Mesenchymal stem cell (in vitro differentiated cells and primary cell): ENCODE data around the gene FETUB.

Experiments used
- DNase-seq: peaks from one replicate; pipeline ENCODE4 v3.0.0-alpha.2; 2013
- H2AFZ ChIP-seq: one replicate; pipeline ENCODE4 v1.6.1; 2013; ENCODE audit warnings: low read depth, mild to moderate bottlenecking, control low read depth, inconsistent platforms, low read length, moderate library complexity
- H2AK5ac ChIP-seq: 2 replicates; pipeline ENCODE4 v1.6.1; 2013; ENCODE audit warnings: low read length, moderate library complexity, mild to moderate bottlenecking, inconsistent platforms; ENCODE audit not compliant: severe bottlenecking
- H2BK120ac ChIP-seq: one replicate; pipeline ENCODE4 v1.6.1; 2013; ENCODE audit warnings: low read depth, mild to moderate bottlenecking, inconsistent platforms, low read length, moderate library complexity
- H2BK12ac ChIP-seq, 2 experiments: one replicate each; pipeline ENCODE4 v1.6.1; 2013; ENCODE audit warnings: inconsistent platforms in 2 of 2, low read length in 2 of 2, mild to moderate bottlenecking in 2 of 2, moderate library complexity in 2 of 2, control low read depth in 1 of 2
- H2BK15ac ChIP-seq: one replicate; pipeline ENCODE4 v1.6.1; 2013; ENCODE audit warnings: mild to moderate bottlenecking, low read depth, inconsistent platforms; ENCODE audit not compliant: poor library complexity, severe bottlenecking
- H2BK5ac ChIP-seq: 2 replicates; pipeline ENCODE4 v1.6.1; 2013; ENCODE audit warnings: low read depth, mild to moderate bottlenecking, low read length, control low read depth, inconsistent platforms; ENCODE audit not compliant: poor library complexity, severe bottlenecking
- H3K14ac ChIP-seq, 2 experiments: one replicate each; pipeline ENCODE4 v1.6.1; 2013; ENCODE audit warnings: inconsistent platforms in 2 of 2, low read length in 2 of 2, control low read depth in 1 of 2, mild to moderate bottlenecking in 1 of 2, moderate library complexity in 1 of 2
- H3K18ac ChIP-seq, 2 experiments: one replicate each; pipeline ENCODE4 v1.6.1; 2013; ENCODE audit warnings: inconsistent platforms in 2 of 2, low read length in 2 of 2, control low read depth in 1 of 2, low read depth in 1 of 2, mild to moderate bottlenecking in 1 of 2
- H3K23ac ChIP-seq, 2 experiments: one replicate each; pipeline ENCODE4 v1.6.1; 2013; ENCODE audit warnings: inconsistent platforms in 2 of 2, low read length in 2 of 2, mild to moderate bottlenecking in 2 of 2, moderate library complexity in 2 of 2, control low read depth in 1 of 2
- H3K27ac ChIP-seq: 2 replicates; pipeline ENCODE4 v1.5.1; 2013; ENCODE audit warnings: mild to moderate bottlenecking, moderate library complexity, low read length, control low read depth, inconsistent platforms; ENCODE audit not compliant: poor library complexity, severe bottlenecking
- H3K27me3 ChIP-seq, 2 experiments: 2 replicates each; pipeline versions ENCODE4 v1.6.1 to v1.7.0; 2013; ENCODE audit warnings: low read length in 2 of 2, mild to moderate bottlenecking in 2 of 2, moderate library complexity in 2 of 2, control low read depth in 1 of 2, inconsistent platforms in 1 of 2; ENCODE audit not compliant: control insufficient read depth in 1 of 2, insufficient read depth in 1 of 2
- H3K36me3 ChIP-seq, 2 experiments: 2 replicates each; pipeline versions ENCODE4 v1.6.1 to v1.7.0; 2013; ENCODE audit warnings: low read length in 2 of 2, control low read depth in 1 of 2, inconsistent platforms in 1 of 2, low read depth in 1 of 2, mild to moderate bottlenecking in 1 of 2; ENCODE audit not compliant: insufficient read depth in 2 of 2, control insufficient read depth in 1 of 2
- H3K4ac ChIP-seq, 2 experiments: one replicate each; pipeline ENCODE4 v1.6.1; 2013; ENCODE audit warnings: inconsistent platforms in 2 of 2, low read length in 2 of 2, mild to moderate bottlenecking in 2 of 2, moderate library complexity in 2 of 2, control low read depth in 1 of 2, low read depth in 1 of 2
- H3K4me1 ChIP-seq: 2 replicates; pipeline ENCODE4 v1.6.1; 2013; ENCODE audit warnings: low read depth, low read length, control low read depth; ENCODE audit not compliant: control insufficient read depth, insufficient read depth
- H3K4me2 ChIP-seq: 2 replicates; pipeline ENCODE4 v1.6.1; 2013; ENCODE audit warnings: low read length, mild to moderate bottlenecking, inconsistent platforms; ENCODE audit not compliant: poor library complexity, severe bottlenecking
- H3K4me3 ChIP-seq, 2 experiments: 2 replicates each; pipeline versions ENCODE4 v1.5.1 to v1.7.0; 2013; ENCODE audit warnings: low read length in 2 of 2, mild to moderate bottlenecking in 2 of 2, control low read depth in 1 of 2, low read depth in 1 of 2; ENCODE audit not compliant: insufficient read depth in 1 of 2
- H3K79me1 ChIP-seq: replicated peaks from 2 replicates; pipeline ENCODE4 v1.6.1; 2013; ENCODE audit warnings: mild to moderate bottlenecking, control low read depth, low read length, inconsistent platforms; ENCODE audit not compliant: poor library complexity, severe bottlenecking
- H3K9ac ChIP-seq: 2 replicates; pipeline ENCODE4 v1.7.0; 2013; ENCODE audit warnings: mild to moderate bottlenecking, low read length, moderate library complexity
- H3K9me3 ChIP-seq: 2 replicates; pipeline ENCODE4 v1.7.0; 2013; ENCODE audit warnings: mild to moderate bottlenecking, low read length; ENCODE audit not compliant: control insufficient read depth
- H4K8ac ChIP-seq: one replicate; pipeline ENCODE4 v1.6.1; 2013; ENCODE audit warnings: inconsistent platforms, mild to moderate bottlenecking, low read length, moderate library complexity
- H4K91ac ChIP-seq: one replicate; pipeline ENCODE4 v1.6.1; 2013; ENCODE audit warnings: mild to moderate bottlenecking, low read length, inconsistent platforms
- WGBS: methylation state at CpG from one replicate; pipeline ENCODE4 v1.1.7; 2013; ENCODE audit warnings: mixed read lengths; 5-methylcytosine and 5-hydroxymethylcytosine counted together

FETUB gene

DNA sequence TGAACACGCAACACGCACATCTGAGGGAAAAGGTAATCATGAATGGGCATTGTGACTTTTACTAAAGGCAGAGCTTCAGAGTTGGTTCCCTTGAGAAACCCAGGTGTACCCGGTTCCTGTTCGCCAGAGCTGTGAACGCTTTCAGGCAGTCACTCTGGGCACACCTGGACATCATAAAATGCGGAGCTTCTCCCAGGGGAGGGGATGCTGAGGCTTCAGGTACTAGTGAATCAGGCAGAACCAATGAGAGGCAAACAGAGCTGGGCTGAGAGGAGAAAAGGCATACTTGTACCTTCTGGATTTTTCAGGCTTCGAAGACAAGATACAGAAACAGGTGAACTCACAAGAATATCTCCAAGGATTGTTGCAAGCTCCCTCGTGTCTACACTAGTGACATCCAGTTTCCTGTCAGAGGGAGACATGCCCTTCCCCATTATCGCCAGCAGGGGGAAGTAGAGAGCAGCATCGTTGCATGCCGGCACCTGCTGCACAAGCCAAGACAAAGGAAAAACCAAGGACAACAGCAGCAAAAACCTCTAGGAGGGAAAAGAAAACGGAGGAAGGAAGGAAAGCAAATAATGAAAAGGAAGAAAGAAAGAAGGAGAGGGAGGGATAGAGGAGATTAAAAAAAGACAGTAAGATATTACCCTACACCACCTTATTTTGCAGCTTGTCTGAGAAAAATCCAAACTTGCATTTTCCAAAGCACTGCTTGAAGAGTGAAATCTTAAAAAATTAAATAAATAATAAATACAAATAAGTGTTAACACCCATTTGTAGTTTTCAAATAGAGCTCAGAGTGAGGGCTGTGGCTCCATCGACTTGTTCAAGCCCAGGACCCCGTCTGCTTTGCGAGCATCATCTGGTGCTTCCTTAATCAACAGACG is 25.4 kb upstream of the FETUB start:
- Histone ChIP-seq H3K36me3 (no peaks in the 10 kb centered on the region), H4K91ac (no peak overlapping the region), H3K9me3 (no peaks in the 10 kb centered on the region), H3K9ac (no peak overlapping the region), H3K4me2 (no peak overlapping the region), H2BK120ac (no peak overlapping the region), H2AK5ac (peak overlapping the region; percentile 64), H2BK12ac (no peak overlapping the region), H4K8ac (no peak overlapping the region), H3K4ac (no peak overlapping the region), H3K27ac (no peak overlapping the region), H3K18ac (no peak overlapping the region), H3K23ac (no peak overlapping the region), H3K27me3 (peaks cover 27 to 46% of the 10 kb centered on the region in 2 experiments), H3K14ac (no peak overlapping the region), H2BK5ac (no peak overlapping the region), H2AFZ (peak overlapping the region; percentile 66), H2BK15ac (no peak overlapping the region), H3K4me3 (no peak overlapping the region), H3K4me1 (peaks cover 12% of the 10 kb centered on the region), H3K79me1 (peaks cover 2% of the 10 kb centered on the region)
- WGBS: 42% methylated on average over 16 of the region's 16 CpGs
- DNase-seq: peak; percentile 65

- Histone ChIP-seq H2BK15ac (no peak overlapping the region), H3K27ac (no peak overlapping the region), H4K8ac (no peak overlapping the region), H2BK120ac (no peak overlapping the region), H3K9me3 (no peaks in the 10 kb centered on the region), H2BK5ac (no peak overlapping the region), H3K4me1 (peaks cover 12% of the 10 kb centered on the region), H2AK5ac (no peak overlapping the region), H3K18ac (no peak overlapping the region), H3K4ac (no peak overlapping the region), H3K79me1 (peaks cover 2% of the 10 kb centered on the region), H3K9ac (no peak overlapping the region), H2AFZ (no peak overlapping the region), H3K4me3 (no peak overlapping the region), H4K91ac (no peak overlapping the region), H3K27me3 (peaks cover 27 to 57% of the 10 kb centered on the region in 2 experiments), H3K36me3 (no peaks in the 10 kb centered on the region), H2BK12ac (no peak overlapping the region), H3K23ac (no peak overlapping the region), H3K4me2 (no peak overlapping the region), H3K14ac (no peak overlapping the region)
- WGBS: 91% methylated on average over 6 of the region's 8 CpGs
- DNase-seq: no peak
Measured at GRCh38 chr3:186616299-186616617, 23.9 kb upstream of the FETUB start.

- WGBS: 34% methylated on average over 28 of the region's 31 CpGs
- DNase-seq: peak; percentile 80
- no peak overlapping the region for H2AK5ac ChIP-seq
- no peaks in the 10 kb centered on the region for H3K36me3 ChIP-seq
- no peaks in the 10 kb centered on the region for H3K9me3 ChIP-seq
- H4K91ac ChIP-seq: no peak overlapping the region
- H2AFZ ChIP-seq: peak overlapping the region; percentile 29
- peak overlapping the region in 1 of 2 experiments; percentile 62 for H3K4me3 ChIP-seq
- peaks cover 12% of the 10 kb centered on the region for H3K4me1 ChIP-seq
- no peak overlapping the region for H3K23ac ChIP-seq
- no peak overlapping the region for H3K4ac ChIP-seq
- peak overlapping the region; percentile 66 for H3K9ac ChIP-seq
- H3K4me2 ChIP-seq: peak overlapping the region; percentile 43
- peaks cover 26 to 60% of the 10 kb centered on the region in 2 experiments for H3K27me3 ChIP-seq
- H3K18ac ChIP-seq: no peak overlapping the region
- H2BK120ac ChIP-seq: no peak overlapping the region
- H2BK5ac ChIP-seq: no peak overlapping the region
- H2BK12ac ChIP-seq: no peak overlapping the region
- peaks cover 2% of the 10 kb centered on the region for H3K79me1 ChIP-seq
- H3K14ac ChIP-seq: no peak overlapping the region
- peak overlapping the region; percentile 12 for H4K8ac ChIP-seq
- no peak overlapping the region for H2BK15ac ChIP-seq
- peak overlapping the region; percentile 71 for H3K27ac ChIP-seq
Measured at GRCh38 chr3:186617036-186617946, 22.9 kb upstream of the FETUB start.
